Breast epithelium (tissue), 3 donors: Measurements from ENCODE around the gene H2BK1.

Experiments
- POLR2A ChIP-seq: fragments of 450-650 bp; IDR thresholded peaks from one replicate; pipeline ENCODE4 v1.6.1; 2016; ENCODE audit warnings: antibody characterized with exemption, mild to moderate bottlenecking, moderate library complexity
- TF ChIP-seq, protein P1 (sequence below), 3 donors: fragments of 450-650 bp; IDR thresholded peaks; one replicate each; pipeline ENCODE4 v1.5.1; 2016 to 2017; ENCODE audit warnings: antibody characterized with exemption in 3 of 3, mild to moderate bottlenecking in 3 of 3, moderate library complexity in 3 of 3

GRCh38 chr7:151201344-151201743 lies 8.9 kb downstream of the H2BK1 start:
- TF ChIP-seq, protein P1, sequence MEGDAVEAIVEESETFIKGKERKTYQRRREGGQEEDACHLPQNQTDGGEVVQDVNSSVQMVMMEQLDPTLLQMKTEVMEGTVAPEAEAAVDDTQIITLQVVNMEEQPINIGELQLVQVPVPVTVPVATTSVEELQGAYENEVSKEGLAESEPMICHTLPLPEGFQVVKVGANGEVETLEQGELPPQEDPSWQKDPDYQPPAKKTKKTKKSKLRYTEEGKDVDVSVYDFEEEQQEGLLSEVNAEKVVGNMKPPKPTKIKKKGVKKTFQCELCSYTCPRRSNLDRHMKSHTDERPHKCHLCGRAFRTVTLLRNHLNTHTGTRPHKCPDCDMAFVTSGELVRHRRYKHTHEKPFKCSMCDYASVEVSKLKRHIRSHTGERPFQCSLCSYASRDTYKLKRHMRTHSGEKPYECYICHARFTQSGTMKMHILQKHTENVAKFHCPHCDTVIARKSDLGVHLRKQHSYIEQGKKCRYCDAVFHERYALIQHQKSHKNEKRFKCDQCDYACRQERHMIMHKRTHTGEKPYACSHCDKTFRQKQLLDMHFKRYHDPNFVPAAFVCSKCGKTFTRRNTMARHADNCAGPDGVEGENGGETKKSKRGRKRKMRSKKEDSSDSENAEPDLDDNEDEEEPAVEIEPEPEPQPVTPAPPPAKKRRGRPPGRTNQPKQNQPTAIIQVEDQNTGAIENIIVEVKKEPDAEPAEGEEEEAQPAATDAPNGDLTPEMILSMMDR (IDR thresholded peaks at IDR 0.05), result no peak
- TF ChIP-seq POLR2A, result no peak
